SK-N-SH (cell line): ENCODE results near the gene ULBP2. TPM values are rescaled to one million over a fixed set of nuclear protein-coding genes. Genes with fewer than 3 reads are reported as not detected.

Source experiments
- CTCF ChIA-PET: fragments of 300-600, 350-600 bp; formaldehyde crosslinking; extraction: SDS; loops from one replicate; lab custom pipeline; 2021; lab: Yijun Ruan, JAX
- POLR2A ChIA-PET: fragments of 350-600 bp; sonication (Branson Sonifier 250); formaldehyde crosslinking; extraction: SDS; loops from one replicate; lab custom pipeline; 2020; ENCODE audit warnings: antibody characterized with exemption, inconsistent platforms; lab: Yijun Ruan, JAX
- DNase-seq: peaks from one replicate; pipeline ENCODE4 v3.0.0; 2012
- H2AFZ ChIP-seq: fragments of 200-600 bp; sonication (generic); 2 replicates; pipeline ENCODE4 v1.8.1; 2016; ENCODE audit warnings: antibody characterized with exemption, mild to moderate bottlenecking, low read depth
- H3F3A ChIP-seq: fragments of 200-600 bp; sonication (generic); replicated peaks from 2 replicates; pipeline ENCODE3; 2016; ENCODE audit warnings: antibody characterized with exemption, mild to moderate bottlenecking; ENCODE audit not compliant: insufficient read depth
- H3K27ac ChIP-seq, 2 experiments: fragments of 200-500 bp in 1 of 2; fragments of 200-600 bp in 1 of 2; sonication (Bioruptor generic) in 1 of 2; sonication (generic), shearing (Covaris generic) in 1 of 2; 2 replicates each; pipeline versions ENCODE4 v1.5.1 to v1.6.1; 2014 to 2016; ENCODE audit warnings: low read depth in 2 of 2, inconsistent platforms in 1 of 2, low read length in 1 of 2, mild to moderate bottlenecking in 1 of 2, mixed read lengths in 1 of 2
- H3K27me3 ChIP-seq: fragments of 200-600 bp; sonication (generic), shearing (Covaris generic); 2 replicates; pipeline ENCODE4 v1.6.1; 2016; ENCODE audit warnings: mixed run types; ENCODE audit not compliant: insufficient read depth
- H3K36me3 ChIP-seq, 2 experiments: fragments of 200-500 bp in 1 of 2; fragments of 200-600 bp in 1 of 2; sonication (Bioruptor generic) in 1 of 2; sonication (generic) in 1 of 2; replicated peaks in 1 of 2; 2 replicates each; pipeline versions ENCODE3 to v1.5.1; 2014 to 2016; ENCODE audit warnings: low read length in 1 of 2, mild to moderate bottlenecking in 1 of 2; ENCODE audit not compliant: insufficient read depth in 2 of 2, control insufficient read depth in 1 of 2
- H3K4me1 ChIP-seq, 2 experiments: fragments of 200-500 bp in 1 of 2; fragments of 200-600 bp in 1 of 2; sonication (Bioruptor generic) in 1 of 2; sonication (generic), shearing (Covaris generic) in 1 of 2; 2 replicates each; pipeline versions ENCODE4 v1.5.1 to v1.6.1; 2014 to 2016; ENCODE audit warnings: low read depth in 1 of 2, low read length in 1 of 2, mixed run types in 1 of 2; ENCODE audit not compliant: insufficient read depth in 2 of 2, control insufficient read depth in 1 of 2
- H3K4me2 ChIP-seq: fragments of 200-600 bp; sonication (generic), shearing (Covaris generic); 2 replicates; pipeline ENCODE4 v1.6.1; 2017; ENCODE audit warnings: mixed run types
- H3K4me3 ChIP-seq, 2 experiments: fragments of 200-500 bp in 1 of 2; fragments of 200-600 bp in 1 of 2; sonication (Bioruptor generic) in 1 of 2; sonication (generic), shearing (Covaris generic) in 1 of 2; 2 replicates each; pipeline versions ENCODE4 v1.5.1 to v1.8.1; 2014 to 2016; ENCODE audit warnings: low read depth in 2 of 2, inconsistent platforms in 1 of 2, low read length in 1 of 2, mild to moderate bottlenecking in 1 of 2, mixed read lengths in 1 of 2, moderate library complexity in 1 of 2
- H3K79me2 ChIP-seq: fragments of 200-600 bp; sonication (generic); 2 replicates; pipeline ENCODE4 v1.8.1; 2017; ENCODE audit warnings: mild to moderate bottlenecking; ENCODE audit not compliant: insufficient read depth
- H3K9ac ChIP-seq: fragments of 200-600 bp; sonication (generic); 2 replicates; pipeline ENCODE4 v1.6.1; 2017; ENCODE audit warnings: mixed run types
- H3K9me2 ChIP-seq: fragments of 200-600 bp; sonication (generic); 2 replicates; pipeline ENCODE4 v1.6.1; 2017; ENCODE audit warnings: mixed run types
- H3K9me3 ChIP-seq: fragments of 200-600 bp; sonication (generic); 2 replicates; pipeline ENCODE4 v1.6.1; 2017; ENCODE audit warnings: mixed run types, mild to moderate bottlenecking, moderate library complexity
- H4K20me1 ChIP-seq: fragments of 200-600 bp; sonication (generic); 2 replicates; pipeline ENCODE4 v1.6.1; 2017; ENCODE audit warnings: mild to moderate bottlenecking, mixed run types; ENCODE audit not compliant: insufficient read depth
- CTCF ChIP-seq: fragments of 200-600 bp; sonication (generic); IDR thresholded peaks from 2 replicates; pipeline ENCODE4 v1.6.1; 2017; ENCODE audit warnings: antibody characterized with exemption, mild to moderate bottlenecking, moderate library complexity
- ELF1 ChIP-seq: IDR thresholded peaks from 2 replicates; pipeline ENCODE4 v1.4.0; 2012
- EP300 ChIP-seq, 2 experiments: IDR thresholded peaks; 2 replicates each; pipeline versions ENCODE4 v1.4.0 to v1.6.1; 2012; ENCODE audit warnings: borderline replicate concordance in 1 of 2, low read depth in 1 of 2, low read length in 1 of 2
- EZH2phosphoT487 ChIP-seq: fragments of 200-600 bp; sonication (generic); IDR thresholded peaks from 2 replicates; pipeline ENCODE4 v1.6.1; 2017; ENCODE audit warnings: low read depth, mixed run types, mild to moderate bottlenecking, antibody characterized with exemption, moderate library complexity, borderline replicate concordance
- FOSL2 ChIP-seq: IDR thresholded peaks from 2 replicates; pipeline ENCODE4 v1.4.0; 2012; ENCODE audit warnings: low read depth, mild to moderate bottlenecking, moderate library complexity, borderline replicate concordance
- FOXJ3 ChIP-seq: sonication (generic); formaldehyde crosslinking; IDR thresholded peaks from 2 replicates; pipeline ENCODE4 v1.5.1; 2020; ENCODE audit warnings: mild to moderate bottlenecking, missing genetic modification reagents
- FOXM1 ChIP-seq: IDR thresholded peaks from 2 replicates; pipeline ENCODE4 v1.4.0; 2012; ENCODE audit warnings: low read depth, mild to moderate bottlenecking
- GABPA ChIP-seq: IDR thresholded peaks from 2 replicates; pipeline ENCODE4 v1.4.0; 2012; ENCODE audit warnings: low read depth, mild to moderate bottlenecking
- GATA2 ChIP-seq: sonication (generic); formaldehyde crosslinking; IDR thresholded peaks from 2 replicates; pipeline ENCODE4 v1.5.0; 2020; ENCODE audit warnings: mild to moderate bottlenecking, missing genetic modification reagents
- JUND ChIP-seq: IDR thresholded peaks from 2 replicates; pipeline ENCODE4 v1.4.0; 2012
- MEF2A ChIP-seq: IDR thresholded peaks from 2 replicates; pipeline ENCODE4 v1.4.0; 2012; ENCODE audit warnings: low read depth, borderline replicate concordance
- POLR2AphosphoS5 ChIP-seq: IDR thresholded peaks from 2 replicates; pipeline ENCODE4 v1.6.1; 2012; ENCODE audit warnings: low read depth, low read length
- RAD21 ChIP-seq: IDR thresholded peaks from 2 replicates; pipeline ENCODE4 v1.6.1; 2012; ENCODE audit warnings: mild to moderate bottlenecking, low read length
- RCOR1 ChIP-seq: fragments of 150-350 bp; IDR thresholded peaks from 2 replicates; pipeline ENCODE4 v1.6.1; 2017; ENCODE audit warnings: antibody characterized with exemption, low read length
- TAF1 ChIP-seq: IDR thresholded peaks from 2 replicates; pipeline ENCODE4 v1.6.1; 2012; ENCODE audit warnings: low read depth, mild to moderate bottlenecking, low read length, moderate library complexity, borderline replicate concordance
- TCF12 ChIP-seq: IDR thresholded peaks from 2 replicates; pipeline ENCODE4 v1.4.0; 2012
- USF1 ChIP-seq: IDR thresholded peaks from 2 replicates; pipeline ENCODE4 v1.4.0; 2012; ENCODE audit warnings: low read depth, borderline replicate concordance
- WGBS: methylation state at CpG from one replicate; pipeline ENCODE4 v1.1.6; 2017; ENCODE audit warnings: low lambda C conversion rate; 5-methylcytosine and 5-hydroxymethylcytosine counted together
- polyA plus RNA-seq, 3 experiments: library from polyadenylated mRNA; depleted of rRNA; stranded (reverse); fragments of >200 nt; gene quantifications; 2 replicates each; pipeline ENCODE4 v1.2.3, GENCODE V29; 2012
- TF ChIP-seq, protein P1 (sequence below): IDR thresholded peaks from 2 replicates; pipeline ENCODE4; 2012
- TF ChIP-seq, protein P2 (sequence below): IDR thresholded peaks from 2 replicates; pipeline ENCODE4 v1.6.1; 2012; ENCODE audit warnings: mild to moderate bottlenecking, low read depth, low read length, moderate library complexity
- TF ChIP-seq, protein P3 (sequence below): fragments of 150-350 bp; IDR thresholded peaks from 2 replicates; pipeline ENCODE4 v1.6.1; 2016; ENCODE audit warnings: mild to moderate bottlenecking, low read depth, low read length

ULBP2 gene
- polyA plus RNA-seq, 1 of the 3 experiments (the other 2 are of a cell fraction): 5.0 TPM

- no peak for TF ChIP-seq CTCF
- TF ChIP-seq USF1: no peak
- no peak for TF ChIP-seq FOXM1
Observed at GRCh38 chr6:149901444-149902140, 40.2 kb upstream of the ULBP2 start (continued).

- Histone ChIP-seq H3K4me1 (peaks cover 0 to 7% of the 10 kb centered on the region in 2 experiments; a peak in 1 of 4 replicates), H3K27me3 (no peaks in the 10 kb centered on the region), H3K9ac (no peak overlapping the region), H3K4me2 (no peak overlapping the region), H3K36me3 (no peaks in the 10 kb centered on the region), H3K9me2 (no peaks in the 10 kb centered on the region), H3K9me3 (no peaks in the 10 kb centered on the region), H3K27ac (no peak overlapping the region), H3F3A (no peaks in the 10 kb centered on the region), H4K20me1 (no peaks in the 10 kb centered on the region), H3K79me2 (no peaks in the 10 kb centered on the region), H2AFZ (no peak overlapping the region), H3K4me3 (no peak overlapping the region)
- ChIA-PET POLR2A (no interaction called here), CTCF (interaction anchor here (0.9 to 1.1 kb wide), 2 partner anchors 10 to 70 kb away, joined by 3 to 4 read pairs; no protein-coding TSS in a partner anchor)
- 39% methylated on average over 3 of the region's 5 CpGs for WGBS
- no peak for DNase-seq
- TF ChIP-seq TAF1 (no peak), GATA2 (CRISPR knock-in tag) (no peak), EP300 (IDR thresholded peaks at IDR 0.05; ENCODE audit: borderline replicate concordance in 1 of 2, low read depth in 1 of 2, low read length in 1 of 2) (no peak), CTCF (no peak), FOXJ3 (CRISPR knock-in tag) (no peak), FOSL2 (no peak), RAD21 (no peak), GABPA (no peak), RCOR1 (no peak), POLR2AphosphoS5 (no peak), EZH2phosphoT487 (no peak), MEF2A (no peak), TCF12 (no peak), ELF1 (no peak), JUND (no peak)
- TF ChIP-seq, protein P1, sequence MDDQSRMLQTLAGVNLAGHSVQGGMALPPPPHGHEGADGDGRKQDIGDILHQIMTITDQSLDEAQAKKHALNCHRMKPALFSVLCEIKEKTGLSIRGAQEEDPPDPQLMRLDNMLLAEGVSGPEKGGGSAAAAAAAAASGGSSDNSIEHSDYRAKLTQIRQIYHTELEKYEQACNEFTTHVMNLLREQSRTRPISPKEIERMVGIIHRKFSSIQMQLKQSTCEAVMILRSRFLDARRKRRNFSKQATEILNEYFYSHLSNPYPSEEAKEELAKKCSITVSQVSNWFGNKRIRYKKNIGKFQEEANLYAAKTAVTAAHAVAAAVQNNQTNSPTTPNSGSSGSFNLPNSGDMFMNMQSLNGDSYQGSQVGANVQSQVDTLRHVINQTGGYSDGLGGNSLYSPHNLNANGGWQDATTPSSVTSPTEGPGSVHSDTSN: no peak
- TF ChIP-seq, protein P2, sequence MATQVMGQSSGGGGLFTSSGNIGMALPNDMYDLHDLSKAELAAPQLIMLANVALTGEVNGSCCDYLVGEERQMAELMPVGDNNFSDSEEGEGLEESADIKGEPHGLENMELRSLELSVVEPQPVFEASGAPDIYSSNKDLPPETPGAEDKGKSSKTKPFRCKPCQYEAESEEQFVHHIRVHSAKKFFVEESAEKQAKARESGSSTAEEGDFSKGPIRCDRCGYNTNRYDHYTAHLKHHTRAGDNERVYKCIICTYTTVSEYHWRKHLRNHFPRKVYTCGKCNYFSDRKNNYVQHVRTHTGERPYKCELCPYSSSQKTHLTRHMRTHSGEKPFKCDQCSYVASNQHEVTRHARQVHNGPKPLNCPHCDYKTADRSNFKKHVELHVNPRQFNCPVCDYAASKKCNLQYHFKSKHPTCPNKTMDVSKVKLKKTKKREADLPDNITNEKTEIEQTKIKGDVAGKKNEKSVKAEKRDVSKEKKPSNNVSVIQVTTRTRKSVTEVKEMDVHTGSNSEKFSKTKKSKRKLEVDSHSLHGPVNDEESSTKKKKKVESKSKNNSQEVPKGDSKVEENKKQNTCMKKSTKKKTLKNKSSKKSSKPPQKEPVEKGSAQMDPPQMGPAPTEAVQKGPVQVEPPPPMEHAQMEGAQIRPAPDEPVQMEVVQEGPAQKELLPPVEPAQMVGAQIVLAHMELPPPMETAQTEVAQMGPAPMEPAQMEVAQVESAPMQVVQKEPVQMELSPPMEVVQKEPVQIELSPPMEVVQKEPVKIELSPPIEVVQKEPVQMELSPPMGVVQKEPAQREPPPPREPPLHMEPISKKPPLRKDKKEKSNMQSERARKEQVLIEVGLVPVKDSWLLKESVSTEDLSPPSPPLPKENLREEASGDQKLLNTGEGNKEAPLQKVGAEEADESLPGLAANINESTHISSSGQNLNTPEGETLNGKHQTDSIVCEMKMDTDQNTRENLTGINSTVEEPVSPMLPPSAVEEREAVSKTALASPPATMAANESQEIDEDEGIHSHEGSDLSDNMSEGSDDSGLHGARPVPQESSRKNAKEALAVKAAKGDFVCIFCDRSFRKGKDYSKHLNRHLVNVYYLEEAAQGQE: no peak
- TF ChIP-seq, protein P3, sequence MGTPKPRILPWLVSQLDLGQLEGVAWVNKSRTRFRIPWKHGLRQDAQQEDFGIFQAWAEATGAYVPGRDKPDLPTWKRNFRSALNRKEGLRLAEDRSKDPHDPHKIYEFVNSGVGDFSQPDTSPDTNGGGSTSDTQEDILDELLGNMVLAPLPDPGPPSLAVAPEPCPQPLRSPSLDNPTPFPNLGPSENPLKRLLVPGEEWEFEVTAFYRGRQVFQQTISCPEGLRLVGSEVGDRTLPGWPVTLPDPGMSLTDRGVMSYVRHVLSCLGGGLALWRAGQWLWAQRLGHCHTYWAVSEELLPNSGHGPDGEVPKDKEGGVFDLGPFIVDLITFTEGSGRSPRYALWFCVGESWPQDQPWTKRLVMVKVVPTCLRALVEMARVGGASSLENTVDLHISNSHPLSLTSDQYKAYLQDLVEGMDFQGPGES: no peak
Observed at GRCh38 chr6:149903938-149904611, 37.7 kb upstream of the ULBP2 start.
